ENCODE data around the gene ODAD3. TPM values are rescaled to one million over a fixed set of nuclear protein-coding genes. Genes with fewer than 3 reads are reported as not detected.

ODAD3 gene
- total RNA-seq, 4 donors from 2014 or later = not detected

- ATAC-seq = no peak
- no peak overlapping the region for H3K27ac ChIP-seq
- DNase-seq = no peak
- H3K4me3 ChIP-seq = no peak overlapping the region
- in situ Hi-C loops (cut with MboI; ENCODE audit: low sequenced_read_pairs in 4 of 4) (no loop called here), intact Hi-C loops (cut with DNase I; ENCODE audit: low total_unique reads) (no loop called here)
- H3K36me3 ChIP-seq = no peaks in the 10 kb centered on the region
- H3K4me1 ChIP-seq = no peaks in the 10 kb centered on the region
- peaks cover under 1 to 7% (median under 1%) of the 10 kb centered on the region in 3 donors for H3K27me3 ChIP-seq
- TF ChIP-seq POLR2A (IDR thresholded peaks at IDR 0.05) = no peak
- TF ChIP-seq CTCF (IDR thresholded peaks at IDR 0.05 in 4 of 5, conservative IDR thresholded peaks at IDR 0.05 in 1 of 5) = no peak
- H3K9me3 ChIP-seq = no peaks in the 10 kb centered on the region
Observed at GRCh38 chr19:11465600-11465999, 30.7 kb upstream of the ODAD3 start.

- Histone ChIP-seq H3K36me3 (no peaks in the 10 kb centered on the region), H3K4me3 (no peak overlapping the region), H3K4me1 (no peaks in the 10 kb centered on the region), H3K27me3 (peaks cover 3 to 10% (median 7%) of the 10 kb centered on the region in 3 donors), H3K27ac (no peak overlapping the region), H3K9me3 (no peaks in the 10 kb centered on the region)
- DNase-seq (no peak), ATAC-seq (no peak)
- TF ChIP-seq CTCF (IDR thresholded peaks at IDR 0.05 in 4 of 5, conservative IDR thresholded peaks at IDR 0.05 in 1 of 5) (no peak), POLR2A (IDR thresholded peaks at IDR 0.05) (no peak)
- intact Hi-C loops (cut with DNase I; ENCODE audit: low total_unique reads) (no loop called here), in situ Hi-C loops (cut with MboI; ENCODE audit: low sequenced_read_pairs in 4 of 4) (no loop called here)
Observed at GRCh38 chr19:11464333-11465265, 29.7 kb upstream of the ODAD3 start.

GRCh38 chr19:11463391-11463790 is 28.5 kb upstream of the ODAD3 start:
- Histone ChIP-seq H3K36me3 (no peaks in the 10 kb centered on the region), H3K27me3 (peaks cover 7 to 10% (median 9%) of the 10 kb centered on the region in 3 donors), H3K9me3 (no peaks in the 10 kb centered on the region), H3K4me1 (no peaks in the 10 kb centered on the region), H3K27ac (no peak overlapping the region), H3K4me3 (no peak overlapping the region)
- DNase-seq (no peak), ATAC-seq (no peak)
- no peak for TF ChIP-seq CTCF (IDR thresholded peaks at IDR 0.05 in 4 of 5, conservative IDR thresholded peaks at IDR 0.05 in 1 of 5)
- no peak for TF ChIP-seq POLR2A (IDR thresholded peaks at IDR 0.05)
- in situ Hi-C loops (cut with MboI; ENCODE audit: low sequenced_read_pairs in 4 of 4) (no loop called here), intact Hi-C loops (cut with DNase I; ENCODE audit: low total_unique reads) (no loop called here)

GRCh38 chr19:11461453-11461852 is 26.5 kb upstream of the ODAD3 start:
- DNase-seq (no peak), ATAC-seq (no peak)
- Histone ChIP-seq H3K9me3 (no peaks in the 10 kb centered on the region), H3K4me1 (no peaks in the 10 kb centered on the region), H3K27me3 (peaks cover 10 to 12% (median 10%) of the 10 kb centered on the region in 3 donors), H3K27ac (no peak overlapping the region), H3K4me3 (no peak overlapping the region), H3K36me3 (no peaks in the 10 kb centered on the region)
- intact Hi-C loops (cut with DNase I; ENCODE audit: low total_unique reads) (no loop called here), in situ Hi-C loops (cut with MboI; ENCODE audit: low sequenced_read_pairs in 4 of 4) (no loop called here)
- TF ChIP-seq POLR2A (IDR thresholded peaks at IDR 0.05) (no peak), CTCF (IDR thresholded peaks at IDR 0.05 in 4 of 5, conservative IDR thresholded peaks at IDR 0.05 in 1 of 5) (no peak)

Measured in gastrocnemius medialis (tissue), 4 donors.